GM12892 (cell line): ENCODE data around the gene AUH.
"Not testable (repeated sequence)": the region's sequence is repeated elsewhere in the genome, so short reads cannot be mapped to it uniquely, and the experiment has no call there.

Source experiments
- POLR2A ChIP-seq: IDR thresholded peaks from 2 replicates; pipeline ENCODE4 v1.6.1; 2011; ENCODE audit warnings: low read depth, low read length, control low read depth
- POLR2AphosphoS5 ChIP-seq: IDR thresholded peaks from 2 replicates; pipeline ENCODE4 v1.6.1; 2011; ENCODE audit warnings: low read depth, low read length, control low read depth

DNA sequence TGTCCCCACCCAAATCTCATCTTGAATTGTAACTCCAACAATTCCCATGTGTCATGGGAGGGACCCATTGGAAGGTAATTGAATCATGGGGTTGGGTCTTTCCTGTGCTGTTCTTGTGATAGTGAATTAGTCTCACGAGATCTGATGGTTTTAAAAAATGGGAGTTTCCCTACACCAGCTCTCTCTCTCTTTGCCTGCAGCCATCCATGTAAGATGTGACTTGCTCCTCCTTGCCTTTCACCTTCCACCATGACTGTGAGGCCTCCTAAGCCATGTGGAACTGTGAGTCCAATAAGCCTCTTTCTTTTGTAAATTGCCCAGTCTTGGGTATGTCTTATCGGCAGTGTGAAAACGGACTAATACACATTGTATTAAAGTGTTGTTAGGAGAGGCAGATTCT is 16.3 kb upstream of the AUH start:
- not testable (repeated sequence) for TF ChIP-seq POLR2A, POLR2AphosphoS5
